Kidney tubule cell (primary cell): ENCODE results near the gene TUNAR.

Source experiments
- DNase-seq: peaks from one replicate; pipeline ENCODE4 v3.0.0-alpha.2; 2018; ENCODE audit warnings: low spot score

Gene TUNAR

GRCh38 chr14:95872777-95873176 is 3.9 kb upstream of the TUNAR start:
- DNase-seq = no peak

GRCh38 chr14:95875831-95876760 is 536 bp upstream of the TUNAR start:
- DNase-seq = no peak

GRCh38 chr14:95877633-95878032 is 1.0 kb downstream of the TUNAR start:
- no peak for DNase-seq

GRCh38 chr14:95884377-95884776 is 7.7 kb downstream of the TUNAR start:
- DNase-seq = no peak

- no peak for DNase-seq
Measured at GRCh38 chr14:95885278-95885677, 8.6 kb downstream of the TUNAR start.

GRCh38 chr14:95885866-95886265 is 9.2 kb downstream of the TUNAR start:
- peak; percentile 69 for DNase-seq

- peak; percentile 30 for DNase-seq
Measured at GRCh38 chr14:95886366-95887056, 9.9 kb downstream of the TUNAR start.

- no peak for DNase-seq
Measured at GRCh38 chr14:95887351-95887750, 10.7 kb downstream of the TUNAR start.

GRCh38 chr14:95889236-95889979 is 12.8 kb downstream of the TUNAR start:
- peak; percentile 50 for DNase-seq

GRCh38 chr14:95891742-95892141 is 15.1 kb downstream of the TUNAR start:
- peak; percentile 88 for DNase-seq

GRCh38 chr14:95892142-95892541 is 15.5 kb downstream of the TUNAR start:
- DNase-seq = no peak

GRCh38 chr14:95895720-95896119 is 19.1 kb downstream of the TUNAR start:
- DNase-seq = peak; percentile 49

GRCh38 chr14:95896498-95897135 is 20.0 kb downstream of the TUNAR start:
- no peak for DNase-seq

GRCh38 chr14:95897280-95897679 is 20.6 kb downstream of the TUNAR start:
- DNase-seq = no peak

GRCh38 chr14:95901054-95901453 is 24.4 kb downstream of the TUNAR start:
- DNase-seq = peak; percentile 31

GRCh38 chr14:95902273-95902826 is 25.7 kb downstream of the TUNAR start:
- no peak for DNase-seq

GRCh38 chr14:95903165-95903564 is 26.5 kb downstream of the TUNAR start:
- no peak for DNase-seq

- DNase-seq = no peak
Measured at GRCh38 chr14:95903616-95904107, 27.0 kb downstream of the TUNAR start.

GRCh38 chr14:95906591-95906990 is 30.0 kb downstream of the TUNAR start:
- no peak for DNase-seq

GRCh38 chr14:95910628-95911027 is 34.0 kb downstream of the TUNAR start:
- peak; percentile 13 for DNase-seq

- DNase-seq = no peak
Measured at GRCh38 chr14:95911456-95911855, 34.8 kb downstream of the TUNAR start.
